HCT116 (cell line): Measurements from ENCODE around the gene AARS2. TPM values are rescaled to one million over a fixed set of nuclear protein-coding genes. Genes with fewer than 3 reads are reported as not detected.

Source experiments
- ATAC-seq: fragments of 200-7000 bp; cut with Tn5 transposase; 2 replicates; pipeline ENCODE4 v1.9.1; 2020; ENCODE audit warnings: mild to moderate bottlenecking, moderate library complexity
- BruUV-seq: library from RNA; stranded (reverse); fragments of 400-500 nt; replicated peaks from 2 replicates; lab custom pipeline; 2021; lab: Mats Ljungman, UMichigan
- CTCF ChIA-PET: fragments of 300-600 bp; sonication (Branson Sonifier 250); formaldehyde crosslinking; loops from one replicate; lab custom pipeline; 2021; ENCODE audit warnings: antibody characterized with exemption; lab: Charles Lee
- POLR2A ChIA-PET: fragments of 300-600, 350-600 bp; sonication (Branson Sonifier 250); formaldehyde crosslinking; loops from one replicate; lab custom pipeline; 2021; ENCODE audit warnings: antibody characterized with exemption; lab: Charles Lee
- RAD21 ChIA-PET, 2 experiments: fragments of 300-600 bp; sonication (Branson Sonifier 250); formaldehyde crosslinking; loops; one replicate each; lab custom pipeline; 2023; ENCODE audit warnings: low total read pairs in 2 of 2; ENCODE audit not compliant: uncharacterized antibody in 2 of 2, unreplicated experiment in 2 of 2, low non-redundant PET in 1 of 2; lab: Charles Lee
- DNase-seq: peaks from one replicate; pipeline ENCODE4 v3.0.0-alpha.2; 2010; ENCODE audit warnings: low read depth, low spot score
- H2AFZ ChIP-seq: fragments of 200-600 bp; shearing (Covaris generic), sonication (generic); 2 replicates; pipeline ENCODE4 v1.6.1; 2017; ENCODE audit warnings: low read depth, mixed run types, mixed read lengths, antibody characterized with exemption, low read length; ENCODE audit not compliant: poor library complexity, severe bottlenecking
- H3K27ac ChIP-seq: 2 replicates; pipeline ENCODE4 v1.5.1; 2012; ENCODE audit warnings: low read depth, low read length
- H3K27me3 ChIP-seq: fragments of 200-600 bp; sonication (generic); 2 replicates; pipeline ENCODE4 v1.6.1; 2016; ENCODE audit warnings: mixed run types, low read length, mixed read lengths; ENCODE audit not compliant: insufficient read depth
- H3K36me3 ChIP-seq, 2 experiments: fragments of 200-500 bp in 1 of 2; fragments of 200-600 bp in 1 of 2; sonication (Bioruptor generic) in 1 of 2; sonication (generic) in 1 of 2; 2 replicates each; pipeline versions ENCODE4 v1.5.1 to v1.6.1; 2014 to 2016; ENCODE audit warnings: low read length in 2 of 2, inconsistent platforms in 1 of 2, mixed read lengths in 1 of 2, mixed run types in 1 of 2; ENCODE audit not compliant: insufficient read depth in 2 of 2, control insufficient read depth in 1 of 2
- H3K4me1 ChIP-seq, 2 experiments: fragments of 200-600 bp in 1 of 2; sonication (generic) in 1 of 2; 2 replicates each; pipeline versions ENCODE4 v1.5.1 to v1.6.1; 2012 to 2017; ENCODE audit warnings: low read length in 2 of 2, inconsistent platforms in 1 of 2, mild to moderate bottlenecking in 1 of 2, mixed read lengths in 1 of 2, mixed run types in 1 of 2, moderate library complexity in 1 of 2; ENCODE audit not compliant: insufficient read depth in 2 of 2, control insufficient read depth in 1 of 2
- H3K4me2 ChIP-seq: fragments of 200-600 bp; sonication (generic); 2 replicates; pipeline ENCODE4 v1.6.1; 2017; ENCODE audit warnings: mixed run types, low read length, mixed read lengths
- H3K4me3 ChIP-seq, 2 experiments: fragments of 200-600 bp in 1 of 2; sonication (generic) in 1 of 2; replicated peaks in 1 of 2; 2 replicates each; pipeline ENCODE4 v1.5.1; 2011 to 2016; ENCODE audit warnings: low read length in 2 of 2, control low read depth in 1 of 2, low read depth in 1 of 2, mild to moderate bottlenecking in 1 of 2, mixed read lengths in 1 of 2, mixed run types in 1 of 2
- H3K79me2 ChIP-seq: fragments of 200-600 bp; sonication (generic); 2 replicates; pipeline ENCODE4 v1.6.1; 2017; ENCODE audit warnings: mild to moderate bottlenecking, mixed run types, low read length, moderate library complexity, mixed read lengths; ENCODE audit not compliant: insufficient read depth
- H3K9ac ChIP-seq: fragments of 200-600 bp; sonication (generic); 2 replicates; pipeline ENCODE4 v1.6.1; 2016; ENCODE audit warnings: low read length, mixed read lengths
- H3K9me2 ChIP-seq: fragments of 200-600 bp; sonication (generic), shearing (Covaris generic); 2 replicates; pipeline ENCODE4 v1.6.1; 2017; ENCODE audit warnings: mixed run types, mild to moderate bottlenecking, moderate library complexity; ENCODE audit not compliant: insufficient read depth
- H3K9me3 ChIP-seq, 2 experiments: fragments of 200-500 bp in 1 of 2; fragments of 200-600 bp in 1 of 2; sonication (Bioruptor generic) in 1 of 2; sonication (generic) in 1 of 2; 2 replicates each; pipeline ENCODE4 v1.6.1; 2014 to 2017; ENCODE audit warnings: low read length in 2 of 2, mixed read lengths in 2 of 2, inconsistent platforms in 1 of 2, low read depth in 1 of 2, mild to moderate bottlenecking in 1 of 2, mixed run types in 1 of 2, moderate library complexity in 1 of 2; ENCODE audit not compliant: control insufficient read depth in 1 of 2, insufficient read depth in 1 of 2
- H4K20me1 ChIP-seq: fragments of 200-600 bp; sonication (generic), shearing (Covaris generic); 2 replicates; pipeline ENCODE4 v1.6.1; 2017; ENCODE audit warnings: mixed run types, mild to moderate bottlenecking, moderate library complexity; ENCODE audit not compliant: insufficient read depth
- EZH2phosphoT487 ChIP-seq: fragments of 200-600 bp; IDR thresholded peaks from 2 replicates; pipeline ENCODE4 v1.6.1; 2018; ENCODE audit warnings: antibody characterized with exemption, borderline replicate concordance
- JUND ChIP-seq: IDR thresholded peaks from 2 replicates; pipeline ENCODE4 v1.6.1; 2012
- REST ChIP-seq: IDR thresholded peaks from 2 replicates; pipeline ENCODE4 v1.6.1; 2012; ENCODE audit warnings: low read depth
- SRF ChIP-seq: IDR thresholded peaks from 2 replicates; pipeline ENCODE4 v1.6.1; 2012; ENCODE audit warnings: low read depth
- YY1 ChIP-seq: IDR thresholded peaks from 2 replicates; pipeline ENCODE4 v1.6.1; 2011; ENCODE audit warnings: low read length, low read depth, moderate library complexity, mild to moderate bottlenecking; ENCODE audit not compliant: insufficient replicate concordance; ENCODE audit errors: extremely low read depth
- ZBTB33 ChIP-seq: IDR thresholded peaks from 2 replicates; pipeline ENCODE4 v1.6.1; 2011; ENCODE audit warnings: mild to moderate bottlenecking, low read length, moderate library complexity; ENCODE audit not compliant: insufficient replicate concordance; ENCODE audit errors: extremely low read depth
- ZFX ChIP-seq: fragments of 450-650 bp; IDR thresholded peaks from 2 replicates; pipeline ENCODE4 v1.6.1; 2017
- intact Hi-C: fragments of 100-400 bp; cut with micrococcal nuclease; formaldehyde crosslinking; loops from 2 replicates; pipeline ENCODE4 v1.10.0; 2022
- total RNA-seq: library from RNA; stranded (reverse); gene quantifications from one replicate; pipeline ENCODE4 v1.2.1, GENCODE V29; 2021; ENCODE audit not compliant: unreplicated experiment

The AARS2 gene
- total RNA-seq, 1 experiment from 2014 or later: 14.9 TPM

- TF ChIP-seq REST (no peak), SRF (peak; percentile 74; the same call in 1 of the 2 replicates), YY1 (peak; percentile 93), ZFX (peak; percentile 73; the same call in 1 of the 2 replicates)
These were observed at the start of gene AARS2 (continued) for GRCh38 chr6:44312901-44313788.

- RAD21 ChIA-PET: no interaction called here
- DNase-seq: no peak
- no peaks in the 10 kb centered on the region for H3K27me3 ChIP-seq
- POLR2A ChIA-PET: no interaction called here
- H3K9me2 ChIP-seq: no peaks in the 10 kb centered on the region
- H3K4me1 ChIP-seq: no peaks in the 10 kb centered on the region
- H3K79me2 ChIP-seq: no peaks in the 10 kb centered on the region
- no peak overlapping the region for H3K9ac ChIP-seq
- no peak overlapping the region for H3K4me3 ChIP-seq
- H3K27ac ChIP-seq: no peak overlapping the region
- no peaks in the 10 kb centered on the region for H4K20me1 ChIP-seq
- TF ChIP-seq EZH2phosphoT487 (no peak), JUND (no peak), ZBTB33 (no peak), SRF (no peak)
- TF ChIP-seq, all 23 proteins: peak for 0
- no peak overlapping the region for H3K4me2 ChIP-seq
- no peaks in the 10 kb centered on the region for H3K36me3 ChIP-seq
- ATAC-seq: no peak
- BruUV-seq: no TSS peak
- no peaks in the 10 kb centered on the region for H3K9me3 ChIP-seq
- CTCF ChIA-PET: no interaction called here
- intact Hi-C loops: no loop called here
- no peak overlapping the region for H2AFZ ChIP-seq
These were observed 48.8 kb upstream of the AARS2 start for GRCh38 chr6:44361947-44362346.
